Measurements from ENCODE around the gene GSTT2.
"Not testable (repeated sequence)": the region's sequence is repeated elsewhere in the genome, so short reads cannot be mapped to it uniquely, and the experiment has no call there.

DNA sequence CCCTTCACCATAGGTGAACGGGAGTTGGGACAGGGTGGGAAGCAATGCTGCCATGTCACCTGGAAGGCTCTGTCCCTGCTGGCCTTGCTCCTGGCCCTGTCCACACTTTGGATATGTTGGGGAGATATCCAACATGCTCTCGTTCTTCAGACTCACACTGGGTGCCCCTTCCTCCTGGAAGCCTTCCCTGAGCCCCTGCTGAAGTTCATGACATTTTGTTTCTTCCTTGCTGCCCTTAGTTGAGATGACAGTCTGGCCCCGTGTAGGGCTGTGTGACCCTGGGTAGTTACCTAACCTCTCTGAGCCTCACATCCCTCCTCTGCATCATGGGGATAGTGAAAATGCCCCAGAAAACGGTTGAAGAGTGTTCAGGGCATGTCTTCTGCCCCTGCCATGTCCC lies 26.4 kb upstream of the GSTT2 start:
- TF ChIP-seq, protein P1, sequence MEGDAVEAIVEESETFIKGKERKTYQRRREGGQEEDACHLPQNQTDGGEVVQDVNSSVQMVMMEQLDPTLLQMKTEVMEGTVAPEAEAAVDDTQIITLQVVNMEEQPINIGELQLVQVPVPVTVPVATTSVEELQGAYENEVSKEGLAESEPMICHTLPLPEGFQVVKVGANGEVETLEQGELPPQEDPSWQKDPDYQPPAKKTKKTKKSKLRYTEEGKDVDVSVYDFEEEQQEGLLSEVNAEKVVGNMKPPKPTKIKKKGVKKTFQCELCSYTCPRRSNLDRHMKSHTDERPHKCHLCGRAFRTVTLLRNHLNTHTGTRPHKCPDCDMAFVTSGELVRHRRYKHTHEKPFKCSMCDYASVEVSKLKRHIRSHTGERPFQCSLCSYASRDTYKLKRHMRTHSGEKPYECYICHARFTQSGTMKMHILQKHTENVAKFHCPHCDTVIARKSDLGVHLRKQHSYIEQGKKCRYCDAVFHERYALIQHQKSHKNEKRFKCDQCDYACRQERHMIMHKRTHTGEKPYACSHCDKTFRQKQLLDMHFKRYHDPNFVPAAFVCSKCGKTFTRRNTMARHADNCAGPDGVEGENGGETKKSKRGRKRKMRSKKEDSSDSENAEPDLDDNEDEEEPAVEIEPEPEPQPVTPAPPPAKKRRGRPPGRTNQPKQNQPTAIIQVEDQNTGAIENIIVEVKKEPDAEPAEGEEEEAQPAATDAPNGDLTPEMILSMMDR (conservative IDR thresholded peaks at IDR 0.05; ENCODE audit: low read depth, low read length) = not testable (repeated sequence)
- TF ChIP-seq EZH2 (IDR thresholded peaks at IDR 0.05; ENCODE audit: borderline replicate concordance, low read depth, low read length, poor library complexity, severe bottlenecking) = not testable (repeated sequence)
